ENCODE results near the gene NAB1.
"Not testable (repeated sequence)": the region's sequence is repeated elsewhere in the genome, so short reads cannot be mapped to it uniquely, and the experiment has no call there.

NAB1 gene

DNA sequence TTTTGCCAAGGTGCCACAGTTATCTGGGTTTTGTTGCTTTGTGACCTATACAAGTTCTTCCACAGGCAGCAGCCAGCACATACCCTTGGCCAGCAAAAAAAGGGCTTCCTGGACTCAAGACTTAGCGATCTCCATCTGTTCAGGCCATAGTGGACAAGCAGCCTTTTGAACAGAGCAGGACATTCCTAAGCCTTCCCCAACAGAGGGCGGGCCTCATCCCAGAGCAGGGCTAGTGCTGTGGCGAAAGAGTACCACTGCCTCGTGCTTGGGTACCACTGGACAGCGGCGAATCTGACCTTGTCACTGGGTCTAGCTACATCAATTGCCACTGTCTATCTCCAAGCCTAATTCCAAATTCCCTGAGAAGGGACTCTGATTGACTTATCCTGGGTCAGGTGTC, 56.4 kb downstream of the NAB1 start:
- H3K27me3 ChIP-seq (replicated peaks; ENCODE audit: control insufficient read depth, insufficient read depth, low read length, poor library complexity, severe bottlenecking): no peaks in the 10 kb centered on the region
- DNase-seq: no peak
- H3K36me3 ChIP-seq (ENCODE audit: control insufficient read depth, insufficient read depth, low read length): no peaks in the 10 kb centered on the region
- H3K4me3 ChIP-seq (ENCODE audit: insufficient read depth, low read depth, low read length, poor library complexity, severe bottlenecking): no peak overlapping the region
- H3K27ac ChIP-seq (ENCODE audit: insufficient read depth, low read length, poor library complexity, severe bottlenecking): no peak overlapping the region
- no peaks in the 10 kb centered on the region for H3K9me3 ChIP-seq (ENCODE audit: control insufficient read depth, low read length)
- no peaks in the 10 kb centered on the region for H3K4me1 ChIP-seq (ENCODE audit: control insufficient read depth, insufficient read depth, low read length, poor library complexity, severe bottlenecking)

DNA sequence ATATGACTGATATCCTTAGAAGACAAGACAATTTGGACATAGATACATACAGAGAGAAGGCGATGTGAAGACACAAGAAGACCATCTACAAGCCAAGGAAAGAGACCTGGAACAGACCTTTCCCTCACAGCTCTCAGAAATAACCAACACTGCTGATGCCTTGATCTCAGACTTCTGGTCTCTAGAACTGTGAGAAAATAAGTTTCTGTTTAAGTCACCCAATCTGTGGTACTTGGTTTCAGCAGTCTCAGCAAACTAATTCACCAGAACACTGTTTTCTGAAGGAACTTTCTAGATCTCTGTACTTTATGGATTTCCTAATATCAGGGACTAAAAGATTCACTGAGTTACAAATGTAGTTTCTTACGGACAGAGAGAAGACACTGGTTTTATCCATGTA, 58.8 kb downstream of the NAB1 start:
- no peak for DNase-seq
- Histone ChIP-seq H3K4me1 (ENCODE audit: control insufficient read depth, insufficient read depth, low read length, poor library complexity, severe bottlenecking) (no peaks in the 10 kb centered on the region), H3K36me3 (ENCODE audit: control insufficient read depth, insufficient read depth, low read length) (no peaks in the 10 kb centered on the region), H3K4me3 (ENCODE audit: insufficient read depth, low read depth, low read length, poor library complexity, severe bottlenecking) (no peak overlapping the region), H3K9me3 (ENCODE audit: control insufficient read depth, low read length) (no peaks in the 10 kb centered on the region), H3K27ac (ENCODE audit: insufficient read depth, low read length, poor library complexity, severe bottlenecking) (no peak overlapping the region), H3K27me3 (replicated peaks; ENCODE audit: control insufficient read depth, insufficient read depth, low read length, poor library complexity, severe bottlenecking) (no peaks in the 10 kb centered on the region)

DNA sequence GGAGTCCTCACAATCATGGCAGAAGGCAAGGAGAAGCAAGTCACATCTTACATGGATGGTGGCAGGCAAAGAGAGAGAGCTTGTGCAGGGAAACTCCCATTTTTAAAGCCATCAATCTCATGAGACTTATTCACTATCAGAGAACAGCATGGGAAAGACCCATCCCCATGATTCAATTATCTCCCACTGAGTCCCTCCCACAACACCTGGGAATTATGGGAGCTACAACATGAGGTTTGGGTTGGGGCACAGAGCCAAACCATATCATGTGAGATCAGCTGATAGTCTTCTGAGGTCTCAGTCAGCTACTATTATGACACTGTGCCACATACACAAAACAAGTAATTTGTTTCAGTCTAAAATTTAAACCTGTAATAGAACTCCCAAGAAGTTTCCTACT, 59.8 kb downstream of the NAB1 start:
- not testable (repeated sequence) for H3K4me1 ChIP-seq (ENCODE audit: control insufficient read depth, insufficient read depth, low read length, poor library complexity, severe bottlenecking); H3K4me3 ChIP-seq (ENCODE audit: insufficient read depth, low read depth, low read length, poor library complexity, severe bottlenecking); H3K9me3 ChIP-seq (ENCODE audit: control insufficient read depth, low read length); H3K27me3 ChIP-seq (replicated peaks; ENCODE audit: control insufficient read depth, insufficient read depth, low read length, poor library complexity, severe bottlenecking); H3K36me3 ChIP-seq (ENCODE audit: control insufficient read depth, insufficient read depth, low read length); H3K27ac ChIP-seq (ENCODE audit: insufficient read depth, low read length, poor library complexity, severe bottlenecking); DNase-seq

- H3K27ac ChIP-seq (ENCODE audit: insufficient read depth, low read length, poor library complexity, severe bottlenecking): no peak overlapping the region
- H3K4me1 ChIP-seq (ENCODE audit: control insufficient read depth, insufficient read depth, low read length, poor library complexity, severe bottlenecking): no peaks in the 10 kb centered on the region
- no peak for DNase-seq
- H3K27me3 ChIP-seq (replicated peaks; ENCODE audit: control insufficient read depth, insufficient read depth, low read length, poor library complexity, severe bottlenecking): no peaks in the 10 kb centered on the region
- no peaks in the 10 kb centered on the region for H3K9me3 ChIP-seq (ENCODE audit: control insufficient read depth, low read length)
- no peaks in the 10 kb centered on the region for H3K36me3 ChIP-seq (ENCODE audit: control insufficient read depth, insufficient read depth, low read length)
- no peak overlapping the region for H3K4me3 ChIP-seq (ENCODE audit: insufficient read depth, low read depth, low read length, poor library complexity, severe bottlenecking)
Measured at GRCh38 chr2:190711069-190711468, 62.2 kb downstream of the NAB1 start.

GRCh38 chr2:190713471-190713870, 64.6 kb downstream of the NAB1 start:
- H3K27ac ChIP-seq (ENCODE audit: insufficient read depth, low read length, poor library complexity, severe bottlenecking): no peak overlapping the region
- no peak for DNase-seq

GRCh38 chr2:190714958-190715357, 66.1 kb downstream of the NAB1 start:
- H3K36me3 ChIP-seq (ENCODE audit: control insufficient read depth, insufficient read depth, low read length): no peaks in the 10 kb centered on the region

More at GRCh38 chr2:190713471-190713870, 64.6 kb downstream of the NAB1 start:
- H3K27me3 ChIP-seq (replicated peaks; ENCODE audit: control insufficient read depth, insufficient read depth, low read length, poor library complexity, severe bottlenecking): no peaks in the 10 kb centered on the region
- no peaks in the 10 kb centered on the region for H3K36me3 ChIP-seq (ENCODE audit: control insufficient read depth, insufficient read depth, low read length)
- no peak overlapping the region for H3K4me3 ChIP-seq (ENCODE audit: insufficient read depth, low read depth, low read length, poor library complexity, severe bottlenecking)
- H3K4me1 ChIP-seq (ENCODE audit: control insufficient read depth, insufficient read depth, low read length, poor library complexity, severe bottlenecking): peaks cover 2% of the 10 kb centered on the region
- H3K9me3 ChIP-seq (ENCODE audit: control insufficient read depth, low read length): no peaks in the 10 kb centered on the region

GRCh38 chr2:190716176-190716807, 67.4 kb downstream of the NAB1 start:
- H3K9me3 ChIP-seq (ENCODE audit: control insufficient read depth, low read length): no peaks in the 10 kb centered on the region
- peaks cover 2% of the 10 kb centered on the region for H3K4me1 ChIP-seq (ENCODE audit: control insufficient read depth, insufficient read depth, low read length, poor library complexity, severe bottlenecking)
- H3K36me3 ChIP-seq (ENCODE audit: control insufficient read depth, insufficient read depth, low read length): no peaks in the 10 kb centered on the region
- H3K27ac ChIP-seq (ENCODE audit: insufficient read depth, low read length, poor library complexity, severe bottlenecking): no peak overlapping the region
- DNase-seq: no peak
- H3K4me3 ChIP-seq (ENCODE audit: insufficient read depth, low read depth, low read length, poor library complexity, severe bottlenecking): no peak overlapping the region
- no peaks in the 10 kb centered on the region for H3K27me3 ChIP-seq (replicated peaks; ENCODE audit: control insufficient read depth, insufficient read depth, low read length, poor library complexity, severe bottlenecking)

More at GRCh38 chr2:190714958-190715357, 66.1 kb downstream of the NAB1 start:
- H3K4me3 ChIP-seq (ENCODE audit: insufficient read depth, low read depth, low read length, poor library complexity, severe bottlenecking): no peak overlapping the region
- H3K27ac ChIP-seq (ENCODE audit: insufficient read depth, low read length, poor library complexity, severe bottlenecking): no peak overlapping the region
- H3K9me3 ChIP-seq (ENCODE audit: control insufficient read depth, low read length): no peaks in the 10 kb centered on the region
- no peaks in the 10 kb centered on the region for H3K27me3 ChIP-seq (replicated peaks; ENCODE audit: control insufficient read depth, insufficient read depth, low read length, poor library complexity, severe bottlenecking)
- H3K4me1 ChIP-seq (ENCODE audit: control insufficient read depth, insufficient read depth, low read length, poor library complexity, severe bottlenecking): peaks cover 2% of the 10 kb centered on the region
- no peak for DNase-seq

- DNase-seq: no peak
Measured at GRCh38 chr2:190717306-190717705, 68.4 kb downstream of the NAB1 start.

GRCh38 chr2:190717764-190718651, 69.1 kb downstream of the NAB1 start:
- Histone ChIP-seq H3K4me1 (ENCODE audit: control insufficient read depth, insufficient read depth, low read length, poor library complexity, severe bottlenecking) (peaks cover 2% of the 10 kb centered on the region), H3K4me3 (ENCODE audit: insufficient read depth, low read depth, low read length, poor library complexity, severe bottlenecking) (no peak overlapping the region), H3K27me3 (replicated peaks; ENCODE audit: control insufficient read depth, insufficient read depth, low read length, poor library complexity, severe bottlenecking) (no peaks in the 10 kb centered on the region), H3K9me3 (ENCODE audit: control insufficient read depth, low read length) (no peaks in the 10 kb centered on the region), H3K36me3 (ENCODE audit: control insufficient read depth, insufficient read depth, low read length) (no peaks in the 10 kb centered on the region), H3K27ac (ENCODE audit: insufficient read depth, low read length, poor library complexity, severe bottlenecking) (no peak overlapping the region)
- no peak for DNase-seq

More at GRCh38 chr2:190717306-190717705, 68.4 kb downstream of the NAB1 start:
- Histone ChIP-seq H3K4me3 (ENCODE audit: insufficient read depth, low read depth, low read length, poor library complexity, severe bottlenecking) (no peak overlapping the region), H3K27ac (ENCODE audit: insufficient read depth, low read length, poor library complexity, severe bottlenecking) (no peak overlapping the region), H3K4me1 (ENCODE audit: control insufficient read depth, insufficient read depth, low read length, poor library complexity, severe bottlenecking) (peaks cover 2% of the 10 kb centered on the region), H3K9me3 (ENCODE audit: control insufficient read depth, low read length) (no peaks in the 10 kb centered on the region), H3K27me3 (replicated peaks; ENCODE audit: control insufficient read depth, insufficient read depth, low read length, poor library complexity, severe bottlenecking) (no peaks in the 10 kb centered on the region), H3K36me3 (ENCODE audit: control insufficient read depth, insufficient read depth, low read length) (no peaks in the 10 kb centered on the region)

All from effector memory CD4-positive, alpha-beta T cell (primary cell).